Smooth muscle cell of bladder (primary cell): Measurements from ENCODE around the gene RETN. TPM values are rescaled to one million over a fixed set of nuclear protein-coding genes. Genes with fewer than 3 reads are reported as not detected.

Experiments used
- total RNA-seq: library from RNA; depleted of rRNA; stranded (reverse); fragments of >200 nt; gene quantifications from 2 replicates; pipeline ENCODE4 v1.2.3, GENCODE V29; 2014

Gene RETN, protein sequence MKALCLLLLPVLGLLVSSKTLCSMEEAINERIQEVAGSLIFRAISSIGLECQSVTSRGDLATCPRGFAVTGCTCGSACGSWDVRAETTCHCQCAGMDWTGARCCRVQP
- total RNA-seq = not detected in 2 replicates

DNA sequence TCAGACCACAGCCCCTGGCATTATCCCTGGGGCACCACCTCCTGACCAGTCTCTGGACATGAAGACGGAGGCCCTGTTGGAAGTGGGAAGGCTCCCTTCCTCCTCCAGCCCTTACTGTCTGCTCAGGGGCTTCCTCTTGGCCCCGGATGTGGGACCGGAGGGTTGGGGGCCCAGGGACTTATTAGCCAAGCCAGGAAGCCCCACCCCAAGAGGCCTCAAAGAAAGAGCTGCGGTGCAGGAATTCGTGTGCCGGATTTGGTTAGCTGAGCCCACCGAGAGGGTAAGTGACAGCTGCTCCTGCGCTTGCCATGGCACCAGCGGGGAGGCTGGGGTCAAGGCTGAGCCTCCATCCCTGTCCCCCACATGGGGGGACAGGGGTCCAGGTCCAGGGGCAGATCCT, at the start of gene RETN:
Gene RETN, plus strand, starts transcription at position 208 of the 400 bp plus-strand sequence. CDS start 278 bp downstream, outside the sequence.

DNA sequence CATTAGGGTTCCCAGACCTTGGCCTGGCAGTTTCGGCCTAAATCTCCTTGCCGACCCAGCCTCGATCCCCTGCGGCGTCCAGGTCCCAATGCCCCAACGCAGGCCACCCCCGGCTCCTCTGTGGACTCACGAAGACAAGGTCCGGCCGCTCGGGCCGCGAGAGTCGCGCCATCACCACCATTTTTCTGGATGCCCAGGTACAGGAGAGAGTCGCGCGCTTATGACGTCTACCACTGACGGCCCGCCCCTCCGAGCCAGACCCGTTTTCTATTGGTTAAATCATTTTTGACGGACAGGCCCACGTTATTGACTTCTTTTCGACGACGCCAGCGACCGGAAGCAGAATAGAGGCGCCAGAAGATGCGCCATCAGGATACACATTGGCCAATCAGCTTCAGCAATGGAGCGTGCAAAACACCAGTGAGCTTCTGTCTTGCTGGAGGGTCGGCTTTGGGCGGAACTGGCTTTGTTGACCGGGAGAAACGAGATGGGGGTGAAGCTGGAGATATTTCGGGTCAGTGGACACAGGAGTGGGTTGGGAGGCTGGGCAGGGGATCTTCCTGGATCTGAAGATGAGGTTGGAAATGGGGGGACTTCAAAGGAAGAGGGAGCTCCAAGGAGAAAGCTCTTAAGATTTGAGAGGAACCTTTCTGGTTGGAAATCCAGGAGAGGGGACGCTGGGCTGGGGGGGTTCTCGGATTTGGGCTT, 39.3 kb upstream of the RETN start, which contains the start of the genes PET100 and XAB2:
Gene PET100, plus strand, starts transcription at position 447 of the 708 bp plus-strand sequence. Its CDS starts 41 bp downstream, at position 488.
Gene XAB2, minus strand, starts transcription at position 199 of the 708 bp plus-strand sequence. Its CDS starts 18 bp downstream, at position 181.

DNA sequence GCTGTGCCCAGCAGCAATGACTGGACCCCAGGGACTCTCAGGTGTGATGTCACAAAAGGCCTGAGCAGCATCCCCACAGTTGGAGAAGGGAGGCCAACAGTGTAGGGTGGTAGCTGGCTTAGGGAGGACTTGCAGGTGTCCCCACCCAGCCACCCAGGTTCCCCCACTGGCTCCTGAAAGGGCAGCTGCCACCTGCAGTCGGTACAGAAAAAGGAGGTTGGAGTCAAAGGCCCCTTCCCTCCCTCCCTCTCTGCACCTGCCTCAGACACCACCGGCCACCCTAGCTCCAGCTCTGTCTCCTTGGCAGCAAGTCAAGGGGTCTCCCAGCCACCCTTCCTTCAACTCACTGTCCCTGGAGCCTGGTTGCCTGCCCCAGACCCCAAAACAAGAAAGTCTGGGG, 35.2 kb upstream of the RETN start, which contains the start of gene PCP2:
Gene PCP2, minus strand, starts transcription at position 22 of the 400 bp plus-strand sequence. CDS start 262 bp downstream, outside the sequence.

GRCh38 chr19:7636691-7637373, 32.0 kb upstream of the RETN start, which contains the start of gene STXBP2:
Gene STXBP2, plus strand, starts transcription at chr19:7637110. Its CDS starts 40 bp downstream, at chr19:7637150.

DNA sequence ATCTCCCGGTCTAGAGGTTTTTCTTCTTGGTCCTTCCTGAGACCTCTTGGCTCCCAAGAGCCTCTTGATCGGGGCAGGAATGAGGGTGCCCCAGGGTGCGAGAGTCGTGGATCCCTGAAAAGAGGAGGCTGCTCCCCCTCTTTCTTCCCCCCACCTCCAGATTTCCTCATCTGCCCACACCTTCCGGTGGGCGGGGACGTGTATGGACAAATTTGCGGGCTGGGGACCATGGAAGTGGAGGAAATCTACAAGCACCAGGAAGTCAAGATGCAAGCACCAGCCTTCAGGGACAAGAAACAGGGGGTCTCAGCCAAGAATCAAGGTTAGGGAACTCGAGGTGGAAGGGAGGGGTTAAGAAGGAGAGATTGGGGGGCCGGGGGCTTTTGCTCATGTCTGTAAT, 8.0 kb downstream of the RETN start, which contains the start of gene MCEMP1:
Gene MCEMP1, plus strand, starts transcription at position 237 of the 400 bp plus-strand sequence. Its CDS starts 31 bp downstream, at position 268.

DNA sequence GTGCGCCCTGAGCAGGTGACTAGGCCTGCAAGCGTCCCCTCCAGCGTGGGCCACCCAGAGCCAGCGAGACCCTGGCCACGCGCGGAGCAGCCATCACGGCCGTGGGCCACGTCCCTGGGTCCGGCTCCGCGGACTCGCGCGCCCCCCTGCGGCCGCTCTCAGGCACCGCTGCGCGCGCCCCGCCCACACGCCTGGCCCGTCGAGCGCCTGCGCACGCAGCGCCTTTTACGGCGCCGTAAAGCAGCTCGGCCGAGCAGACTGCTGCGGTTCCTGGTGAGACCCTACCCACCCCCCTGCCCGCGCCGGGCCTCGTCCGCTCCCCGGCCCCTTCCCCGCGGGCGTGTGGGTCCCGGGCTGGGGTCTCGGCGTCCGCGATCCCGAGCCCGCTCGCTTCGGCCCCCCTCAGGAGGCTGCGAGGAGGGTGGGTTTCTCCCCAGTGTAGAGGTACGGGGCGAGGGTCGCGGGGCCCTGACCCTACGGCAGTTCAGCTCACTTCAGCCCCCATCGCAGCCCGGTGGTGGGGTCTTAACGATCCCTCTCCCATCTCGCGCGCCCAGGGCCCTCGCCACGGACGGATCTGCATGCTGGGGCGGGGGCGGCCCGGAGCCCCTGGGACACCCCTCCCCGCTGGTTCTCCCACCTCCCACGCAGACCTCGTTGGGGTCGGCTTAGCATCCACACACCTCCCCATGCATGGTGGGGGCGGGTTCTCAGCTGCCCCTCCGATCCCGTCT, 11.9 kb downstream of the RETN start, which contains the start of gene TRAPPC5:
Gene TRAPPC5, plus strand, starts transcription at position 228 of the 734 bp plus-strand sequence. CDS start 1,421 bp downstream, outside the sequence.

DNA sequence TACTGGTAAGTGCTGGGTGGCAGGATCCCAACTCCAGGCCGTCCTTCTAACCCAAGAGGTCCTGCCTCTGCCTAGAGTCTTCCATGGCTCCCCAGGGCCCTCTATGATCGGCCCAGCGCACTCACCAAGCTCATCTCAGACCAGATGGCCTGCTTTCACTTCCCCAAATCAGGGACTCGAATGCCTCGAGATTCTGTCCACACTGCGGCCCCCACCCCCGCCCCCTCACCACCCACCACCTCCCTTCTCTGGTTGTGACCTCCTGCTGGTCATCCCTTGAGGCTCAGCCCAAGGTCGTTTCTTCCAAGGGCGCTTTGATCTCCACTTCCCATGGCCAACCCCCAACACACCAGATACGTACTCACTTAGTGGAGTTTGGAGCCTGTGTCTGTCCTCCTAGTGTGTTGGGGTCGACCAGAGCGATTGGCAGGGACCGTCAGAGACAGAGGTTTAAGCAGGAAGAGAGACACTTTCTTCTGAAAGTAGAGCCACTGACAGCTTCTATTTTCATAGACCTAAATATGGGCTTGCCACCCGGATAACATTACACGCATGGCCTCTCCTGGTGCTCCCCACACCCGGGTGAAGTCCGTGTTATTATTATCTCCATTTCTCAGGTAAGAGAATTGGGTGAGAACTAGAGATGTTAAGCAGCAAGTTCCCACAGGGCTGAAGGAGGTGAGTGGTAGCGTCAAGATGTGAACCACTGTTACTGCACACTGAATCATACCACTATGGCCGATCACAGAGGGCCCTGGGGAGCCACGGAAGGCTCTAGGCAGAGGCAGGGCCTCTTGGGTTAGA, 33.0 kb downstream of the RETN start, which contains the start of gene FCER2:
Gene FCER2, minus strand, starts transcription at position 478 of the 804 bp plus-strand sequence. CDS start 2,371 bp downstream, outside the sequence.

Other genes with a start within 250 kb of the RETN start
- gene PEX11G, start 180.0 kb upstream of the RETN start, total RNA-seq = 2.2 and 3.8 TPM in 2 replicates
- 8.5 and 11.4 TPM in 2 replicates for gene ZNF358, start 152.9 kb upstream of the RETN start, total RNA-seq
- gene MCOLN1, start 146.4 kb upstream of the RETN start, total RNA-seq = 3.8 and 5.6 TPM in 2 replicates
- gene PNPLA6, start 133.3 kb upstream of the RETN start, total RNA-seq = 38.5 and 63.0 TPM in 2 replicates
- gene CAMSAP3, start 73.2 kb upstream of the RETN start, total RNA-seq = not detected in 2 replicates
- 20.9 and 23.4 TPM in 2 replicates for gene XAB2, start 39.5 kb upstream of the RETN start, total RNA-seq
- gene PET100, start 39.3 kb upstream of the RETN start, total RNA-seq = 34.2 and 39.3 TPM in 2 replicates
- gene PCP2, start 35.3 kb upstream of the RETN start, total RNA-seq = not detected in 2 replicates
- gene STXBP2, start 31.9 kb upstream of the RETN start, total RNA-seq = 6.6 and 8.8 TPM in 2 replicates
- not detected in 2 replicates for gene MCEMP1, start 8.0 kb downstream of the RETN start, total RNA-seq
- gene TRAPPC5, start 11.8 kb downstream of the RETN start, total RNA-seq = 124 and 126 TPM in 2 replicates
- not detected in 2 replicates for gene FCER2, start 33.1 kb downstream of the RETN start, total RNA-seq
- gene CLEC4G, start 63.1 kb downstream of the RETN start, total RNA-seq = not detected in 2 replicates
- gene CD209, start 78.5 kb downstream of the RETN start, total RNA-seq = not detected in 2 replicates
- not detected in 2 replicates for gene CLEC4M, start 94.2 kb downstream of the RETN start, total RNA-seq
- 13.5 and 14.7 TPM in 2 replicates for gene EVI5L, start 161.2 kb downstream of the RETN start, total RNA-seq
- under 0.01 TPM in 1 of 2 replicates, not detected in the other for gene PRR36, start 205.3 kb downstream of the RETN start, total RNA-seq
- gene LRRC8E, start 219.5 kb downstream of the RETN start, total RNA-seq = 6.0 and 6.3 TPM in 2 replicates
- gene MAP2K7, start 234.8 kb downstream of the RETN start, total RNA-seq = 5.8 and 9.3 TPM in 2 replicates
- gene TGFBR3L, start 245.8 kb downstream of the RETN start, total RNA-seq = 0.85 and 2.0 TPM in 2 replicates